Mesendoderm (in vitro differentiated cells): ENCODE data around the gene SLC10A2.

Experiments
- DNase-seq: peaks from one replicate; pipeline ENCODE4 v3.0.0; 2013
- H2AK5ac ChIP-seq: 2 replicates; pipeline ENCODE4 v1.6.1; 2013; ENCODE audit warnings: low read length, inconsistent platforms
- H2BK120ac ChIP-seq: 2 replicates; pipeline ENCODE4 v1.6.1; 2013; ENCODE audit warnings: low read depth, mild to moderate bottlenecking, low read length, moderate library complexity, mixed read lengths
- H2BK15ac ChIP-seq: replicated peaks from 2 replicates; pipeline ENCODE4 v1.6.1; 2013; ENCODE audit warnings: low read depth, mild to moderate bottlenecking, moderate library complexity
- H2BK5ac ChIP-seq: 2 replicates; pipeline ENCODE4 v1.6.1; 2013; ENCODE audit warnings: low read length, inconsistent platforms
- H3K18ac ChIP-seq: 2 replicates; pipeline ENCODE4 v1.6.1; 2013; ENCODE audit warnings: mild to moderate bottlenecking, low read length, mixed read lengths
- H3K23ac ChIP-seq: one replicate; pipeline ENCODE4 v1.6.1; 2013; ENCODE audit warnings: low read length
- H3K27ac ChIP-seq: 2 replicates; pipeline ENCODE4 v1.5.1; 2013; ENCODE audit warnings: low read depth, mild to moderate bottlenecking, inconsistent platforms, low read length, moderate library complexity
- H3K27me3 ChIP-seq: 2 replicates; pipeline ENCODE4 v1.6.1; 2013; ENCODE audit warnings: low read length, control low read depth, mild to moderate bottlenecking, inconsistent platforms; ENCODE audit not compliant: insufficient read depth, poor library complexity
- H3K36me3 ChIP-seq: 2 replicates; pipeline ENCODE4 v1.6.1; 2013; ENCODE audit warnings: low read length, inconsistent platforms; ENCODE audit not compliant: control insufficient read depth, insufficient read depth
- H3K4ac ChIP-seq: one replicate; pipeline ENCODE4 v1.6.1; 2013; ENCODE audit warnings: low read depth, mild to moderate bottlenecking, low read length, moderate library complexity
- H3K4me1 ChIP-seq: 2 replicates; pipeline ENCODE4 v1.6.1; 2013; ENCODE audit warnings: low read depth, low read length, inconsistent platforms; ENCODE audit not compliant: control insufficient read depth
- H3K4me2 ChIP-seq: 2 replicates; pipeline ENCODE4 v1.6.1; 2013; ENCODE audit warnings: low read length
- H3K4me3 ChIP-seq: 2 replicates; pipeline ENCODE4 v1.5.1; 2013; ENCODE audit warnings: mild to moderate bottlenecking, low read length
- H3K56ac ChIP-seq: one replicate; pipeline ENCODE4 v1.6.1; 2013; ENCODE audit warnings: low read length
- H3K79me1 ChIP-seq: 2 replicates; pipeline ENCODE4 v1.6.1; 2013; ENCODE audit warnings: low read length, inconsistent platforms
- H3K79me2 ChIP-seq: 2 replicates; pipeline ENCODE4 v1.6.1; 2013; ENCODE audit warnings: mild to moderate bottlenecking, low read length; ENCODE audit not compliant: control insufficient read depth, insufficient read depth
- H3K9ac ChIP-seq: 2 replicates; pipeline ENCODE4 v1.6.1; 2013; ENCODE audit warnings: low read length, inconsistent platforms
- H4K5ac ChIP-seq: one replicate; pipeline ENCODE4 v1.6.1; 2013; ENCODE audit warnings: low read length
- H4K8ac ChIP-seq: one replicate; pipeline ENCODE4 v1.6.1; 2013; ENCODE audit warnings: low read depth, mild to moderate bottlenecking, control low read depth, low read length, moderate library complexity
- WGBS: extraction: QIAGEN DNeasy Blood & Tissue Kit; methylation state at CpG from one replicate; pipeline ENCODE4 v1.1.7; 2013; ENCODE audit warnings: low lambda C conversion rate, missing lambda C conversion rate; ENCODE audit not compliant: insufficient coverage; ENCODE audit errors: extremely low coverage; 5-methylcytosine and 5-hydroxymethylcytosine counted together

Gene SLC10A2

GRCh38 chr13:103030776-103031175 is 35.4 kb downstream of the SLC10A2 start:
- Histone ChIP-seq H3K4me1 (no peaks in the 10 kb centered on the region), H2BK5ac (no peak overlapping the region), H3K56ac (no peak overlapping the region), H4K5ac (no peak overlapping the region), H3K4me3 (no peak overlapping the region), H3K79me2 (no peaks in the 10 kb centered on the region), H2BK120ac (no peak overlapping the region), H3K4ac (no peak overlapping the region), H3K9ac (no peak overlapping the region), H3K27me3 (no peaks in the 10 kb centered on the region), H3K27ac (no peak overlapping the region), H3K23ac (no peak overlapping the region), H3K18ac (no peak overlapping the region), H2AK5ac (no peak overlapping the region), H3K4me2 (no peak overlapping the region), H3K36me3 (no peaks in the 10 kb centered on the region), H4K8ac (no peak overlapping the region), H3K79me1 (no peaks in the 10 kb centered on the region), H2BK15ac (no peak overlapping the region)
- DNase-seq, result no peak
- no CpG with 5 or more reads among the region's 2 CpGs for WGBS

GRCh38 chr13:103029798-103030197 is 36.4 kb downstream of the SLC10A2 start:
- H3K56ac ChIP-seq, result no peak overlapping the region
- H3K18ac ChIP-seq, result no peak overlapping the region
- H3K27ac ChIP-seq, result no peak overlapping the region
- DNase-seq, result no peak
- no peak overlapping the region for H2BK5ac ChIP-seq
- no CpG with 5 or more reads among the region's 2 CpGs for WGBS
- no peak overlapping the region for H3K4me2 ChIP-seq
- H2AK5ac ChIP-seq, result no peak overlapping the region
- H3K79me1 ChIP-seq, result no peaks in the 10 kb centered on the region
- H3K23ac ChIP-seq, result no peak overlapping the region
- no peak overlapping the region for H2BK120ac ChIP-seq
- H3K36me3 ChIP-seq, result no peaks in the 10 kb centered on the region
- no peak overlapping the region for H4K5ac ChIP-seq
- H3K4me3 ChIP-seq, result no peak overlapping the region
- no peaks in the 10 kb centered on the region for H3K4me1 ChIP-seq
- H3K9ac ChIP-seq, result no peak overlapping the region
- no peaks in the 10 kb centered on the region for H3K79me2 ChIP-seq
- no peak overlapping the region for H2BK15ac ChIP-seq
- H4K8ac ChIP-seq, result no peak overlapping the region
- no peaks in the 10 kb centered on the region for H3K27me3 ChIP-seq
- H3K4ac ChIP-seq, result no peak overlapping the region

- Histone ChIP-seq H3K4me1 (no peaks in the 10 kb centered on the region), H2BK5ac (no peak overlapping the region), H2AK5ac (no peak overlapping the region), H3K18ac (no peak overlapping the region), H3K79me1 (no peaks in the 10 kb centered on the region), H3K4me3 (no peak overlapping the region), H4K8ac (no peak overlapping the region), H2BK15ac (no peak overlapping the region), H3K4ac (no peak overlapping the region), H3K56ac (no peak overlapping the region), H3K36me3 (no peaks in the 10 kb centered on the region), H3K4me2 (no peak overlapping the region), H3K79me2 (no peaks in the 10 kb centered on the region), H2BK120ac (no peak overlapping the region), H4K5ac (no peak overlapping the region), H3K9ac (no peak overlapping the region), H3K23ac (no peak overlapping the region), H3K27me3 (no peaks in the 10 kb centered on the region), H3K27ac (no peak overlapping the region)
- DNase-seq, result peak; percentile 8
- no CpG with 5 or more reads among the region's 3 CpGs for WGBS
These were observed 43.9 kb downstream of the SLC10A2 start for GRCh38 chr13:103022336-103022735.

GRCh38 chr13:103018556-103018955 is 47.7 kb downstream of the SLC10A2 start:
- WGBS, result no CpG with 5 or more reads among the region's 2 CpGs
- H3K4me1 ChIP-seq, result peaks cover 3% of the 10 kb centered on the region
- H3K79me1 ChIP-seq, result no peaks in the 10 kb centered on the region

GRCh38 chr13:103012646-103013045 is 53.6 kb downstream of the SLC10A2 start:
- H4K8ac ChIP-seq, result no peak overlapping the region
- no peak overlapping the region for H3K4me2 ChIP-seq
- H2AK5ac ChIP-seq, result no peak overlapping the region
- no peak overlapping the region for H3K27ac ChIP-seq
- H3K79me2 ChIP-seq, result no peaks in the 10 kb centered on the region
- no peak overlapping the region for H3K4ac ChIP-seq
- no peak overlapping the region for H3K18ac ChIP-seq
- no peak overlapping the region for H3K4me3 ChIP-seq
- H3K36me3 ChIP-seq, result no peaks in the 10 kb centered on the region
- DNase-seq, result no peak
- H3K9ac ChIP-seq, result no peak overlapping the region
- no peak overlapping the region for H4K5ac ChIP-seq
- no CpG with 5 or more reads among the region's 3 CpGs for WGBS
- no peak overlapping the region for H3K23ac ChIP-seq
- H3K27me3 ChIP-seq, result no peaks in the 10 kb centered on the region
- H2BK15ac ChIP-seq, result no peak overlapping the region
- H3K4me1 ChIP-seq, result peaks cover 3% of the 10 kb centered on the region
- H2BK120ac ChIP-seq, result no peak overlapping the region
- no peak overlapping the region for H2BK5ac ChIP-seq
- no peak overlapping the region for H3K56ac ChIP-seq
- H3K79me1 ChIP-seq, result no peaks in the 10 kb centered on the region

More at GRCh38 chr13:103018556-103018955, 47.7 kb downstream of the SLC10A2 start:
- Histone ChIP-seq H3K23ac (no peak overlapping the region), H3K9ac (no peak overlapping the region), H3K79me2 (no peaks in the 10 kb centered on the region), H2BK15ac (no peak overlapping the region), H3K56ac (no peak overlapping the region), H3K4me2 (no peak overlapping the region), H3K4ac (no peak overlapping the region), H3K27me3 (no peaks in the 10 kb centered on the region), H3K18ac (no peak overlapping the region), H3K4me3 (no peak overlapping the region), H4K5ac (no peak overlapping the region), H2BK120ac (no peak overlapping the region), H2BK5ac (no peak overlapping the region), H3K36me3 (no peaks in the 10 kb centered on the region), H2AK5ac (no peak overlapping the region), H4K8ac (no peak overlapping the region), H3K27ac (no peak overlapping the region)
- no peak for DNase-seq

GRCh38 chr13:103009051-103009840 is 57.0 kb downstream of the SLC10A2 start:
- H3K79me1 ChIP-seq, result no peaks in the 10 kb centered on the region
- no peak overlapping the region for H3K4me3 ChIP-seq
- no CpG with 5 or more reads among the region's 1 CpG for WGBS
- no peak overlapping the region for H4K5ac ChIP-seq
- no peak overlapping the region for H4K8ac ChIP-seq
- no peak overlapping the region for H3K27ac ChIP-seq
- no peaks in the 10 kb centered on the region for H3K4me1 ChIP-seq
- DNase-seq, result no peak
- no peaks in the 10 kb centered on the region for H3K79me2 ChIP-seq
- H2BK15ac ChIP-seq, result no peak overlapping the region
- H2BK5ac ChIP-seq, result no peak overlapping the region
- H2BK120ac ChIP-seq, result no peak overlapping the region
- no peak overlapping the region for H3K56ac ChIP-seq
- H3K4ac ChIP-seq, result no peak overlapping the region
- H3K18ac ChIP-seq, result no peak overlapping the region
- H3K23ac ChIP-seq, result no peak overlapping the region
- H3K27me3 ChIP-seq, result no peaks in the 10 kb centered on the region
- H3K36me3 ChIP-seq, result no peaks in the 10 kb centered on the region
- no peak overlapping the region for H3K9ac ChIP-seq
- H2AK5ac ChIP-seq, result no peak overlapping the region
- no peak overlapping the region for H3K4me2 ChIP-seq
